ENCODE measurements around the gene NFIC. TPM values are rescaled to one million over a fixed set of nuclear protein-coding genes. Genes with fewer than 3 reads are reported as not detected.

Gene NFIC
- total and polyA plus RNA-seq, 10 of the 15 experiments (the other 5 are each of a cell fraction or from before 2014, with no cell fraction given), result 0.71 to 53.5 (median 10.2) TPM

DNA sequence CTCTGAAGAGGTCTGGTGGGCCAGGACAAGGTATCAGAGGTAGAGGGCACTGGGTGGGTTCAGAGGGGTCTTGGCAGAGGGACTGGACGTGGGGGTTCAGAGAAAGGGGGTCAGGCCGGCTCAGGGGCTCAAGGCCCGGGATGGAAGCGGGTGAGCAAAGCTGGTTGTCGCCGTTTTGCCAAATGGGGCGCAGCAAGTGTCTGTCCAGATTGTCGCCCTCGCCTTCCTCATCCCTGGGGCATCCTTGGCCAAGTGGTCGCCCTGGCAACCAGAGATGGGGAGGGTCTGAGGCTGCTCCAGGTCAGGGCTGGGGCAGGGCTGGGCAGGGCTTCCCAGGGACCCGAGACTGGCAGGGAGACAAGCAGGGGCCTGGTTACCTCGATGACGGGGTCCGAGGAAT is 127.3 kb downstream of the NFIC start (continued):
- TF ChIP-seq, protein P1, sequence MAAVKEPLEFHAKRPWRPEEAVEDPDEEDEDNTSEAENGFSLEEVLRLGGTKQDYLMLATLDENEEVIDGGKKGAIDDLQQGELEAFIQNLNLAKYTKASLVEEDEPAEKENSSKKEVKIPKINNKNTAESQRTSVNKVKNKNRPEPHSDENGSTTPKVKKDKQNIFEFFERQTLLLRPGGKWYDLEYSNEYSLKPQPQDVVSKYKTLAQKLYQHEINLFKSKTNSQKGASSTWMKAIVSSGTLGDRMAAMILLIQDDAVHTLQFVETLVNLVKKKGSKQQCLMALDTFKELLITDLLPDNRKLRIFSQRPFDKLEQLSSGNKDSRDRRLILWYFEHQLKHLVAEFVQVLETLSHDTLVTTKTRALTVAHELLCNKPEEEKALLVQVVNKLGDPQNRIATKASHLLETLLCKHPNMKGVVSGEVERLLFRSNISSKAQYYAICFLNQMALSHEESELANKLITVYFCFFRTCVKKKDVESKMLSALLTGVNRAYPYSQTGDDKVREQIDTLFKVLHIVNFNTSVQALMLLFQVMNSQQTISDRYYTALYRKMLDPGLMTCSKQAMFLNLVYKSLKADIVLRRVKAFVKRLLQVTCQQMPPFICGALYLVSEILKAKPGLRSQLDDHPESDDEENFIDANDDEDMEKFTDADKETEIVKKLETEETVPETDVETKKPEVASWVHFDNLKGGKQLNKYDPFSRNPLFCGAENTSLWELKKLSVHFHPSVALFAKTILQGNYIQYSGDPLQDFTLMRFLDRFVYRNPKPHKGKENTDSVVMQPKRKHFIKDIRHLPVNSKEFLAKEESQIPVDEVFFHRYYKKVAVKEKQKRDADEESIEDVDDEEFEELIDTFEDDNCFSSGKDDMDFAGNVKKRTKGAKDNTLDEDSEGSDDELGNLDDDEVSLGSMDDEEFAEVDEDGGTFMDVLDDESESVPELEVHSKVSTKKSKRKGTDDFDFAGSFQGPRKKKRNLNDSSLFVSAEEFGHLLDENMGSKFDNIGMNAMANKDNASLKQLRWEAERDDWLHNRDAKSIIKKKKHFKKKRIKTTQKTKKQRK (IDR thresholded peaks at IDR 0.05; ENCODE audit: low read depth, low read length), result no peak
- TF ChIP-seq, protein P2, sequence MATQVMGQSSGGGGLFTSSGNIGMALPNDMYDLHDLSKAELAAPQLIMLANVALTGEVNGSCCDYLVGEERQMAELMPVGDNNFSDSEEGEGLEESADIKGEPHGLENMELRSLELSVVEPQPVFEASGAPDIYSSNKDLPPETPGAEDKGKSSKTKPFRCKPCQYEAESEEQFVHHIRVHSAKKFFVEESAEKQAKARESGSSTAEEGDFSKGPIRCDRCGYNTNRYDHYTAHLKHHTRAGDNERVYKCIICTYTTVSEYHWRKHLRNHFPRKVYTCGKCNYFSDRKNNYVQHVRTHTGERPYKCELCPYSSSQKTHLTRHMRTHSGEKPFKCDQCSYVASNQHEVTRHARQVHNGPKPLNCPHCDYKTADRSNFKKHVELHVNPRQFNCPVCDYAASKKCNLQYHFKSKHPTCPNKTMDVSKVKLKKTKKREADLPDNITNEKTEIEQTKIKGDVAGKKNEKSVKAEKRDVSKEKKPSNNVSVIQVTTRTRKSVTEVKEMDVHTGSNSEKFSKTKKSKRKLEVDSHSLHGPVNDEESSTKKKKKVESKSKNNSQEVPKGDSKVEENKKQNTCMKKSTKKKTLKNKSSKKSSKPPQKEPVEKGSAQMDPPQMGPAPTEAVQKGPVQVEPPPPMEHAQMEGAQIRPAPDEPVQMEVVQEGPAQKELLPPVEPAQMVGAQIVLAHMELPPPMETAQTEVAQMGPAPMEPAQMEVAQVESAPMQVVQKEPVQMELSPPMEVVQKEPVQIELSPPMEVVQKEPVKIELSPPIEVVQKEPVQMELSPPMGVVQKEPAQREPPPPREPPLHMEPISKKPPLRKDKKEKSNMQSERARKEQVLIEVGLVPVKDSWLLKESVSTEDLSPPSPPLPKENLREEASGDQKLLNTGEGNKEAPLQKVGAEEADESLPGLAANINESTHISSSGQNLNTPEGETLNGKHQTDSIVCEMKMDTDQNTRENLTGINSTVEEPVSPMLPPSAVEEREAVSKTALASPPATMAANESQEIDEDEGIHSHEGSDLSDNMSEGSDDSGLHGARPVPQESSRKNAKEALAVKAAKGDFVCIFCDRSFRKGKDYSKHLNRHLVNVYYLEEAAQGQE (IDR thresholded peaks at IDR 0.05; ENCODE audit: low read depth, low read length), result no peak
- TF ChIP-seq RUNX3 (IDR thresholded peaks at IDR 0.05; ENCODE audit: low read length) (no peak), MEF2A (IDR thresholded peaks at IDR 0.05; ENCODE audit: insufficient read depth, low read depth, low read length) (no peak)
- TF ChIP-seq, protein P3, sequence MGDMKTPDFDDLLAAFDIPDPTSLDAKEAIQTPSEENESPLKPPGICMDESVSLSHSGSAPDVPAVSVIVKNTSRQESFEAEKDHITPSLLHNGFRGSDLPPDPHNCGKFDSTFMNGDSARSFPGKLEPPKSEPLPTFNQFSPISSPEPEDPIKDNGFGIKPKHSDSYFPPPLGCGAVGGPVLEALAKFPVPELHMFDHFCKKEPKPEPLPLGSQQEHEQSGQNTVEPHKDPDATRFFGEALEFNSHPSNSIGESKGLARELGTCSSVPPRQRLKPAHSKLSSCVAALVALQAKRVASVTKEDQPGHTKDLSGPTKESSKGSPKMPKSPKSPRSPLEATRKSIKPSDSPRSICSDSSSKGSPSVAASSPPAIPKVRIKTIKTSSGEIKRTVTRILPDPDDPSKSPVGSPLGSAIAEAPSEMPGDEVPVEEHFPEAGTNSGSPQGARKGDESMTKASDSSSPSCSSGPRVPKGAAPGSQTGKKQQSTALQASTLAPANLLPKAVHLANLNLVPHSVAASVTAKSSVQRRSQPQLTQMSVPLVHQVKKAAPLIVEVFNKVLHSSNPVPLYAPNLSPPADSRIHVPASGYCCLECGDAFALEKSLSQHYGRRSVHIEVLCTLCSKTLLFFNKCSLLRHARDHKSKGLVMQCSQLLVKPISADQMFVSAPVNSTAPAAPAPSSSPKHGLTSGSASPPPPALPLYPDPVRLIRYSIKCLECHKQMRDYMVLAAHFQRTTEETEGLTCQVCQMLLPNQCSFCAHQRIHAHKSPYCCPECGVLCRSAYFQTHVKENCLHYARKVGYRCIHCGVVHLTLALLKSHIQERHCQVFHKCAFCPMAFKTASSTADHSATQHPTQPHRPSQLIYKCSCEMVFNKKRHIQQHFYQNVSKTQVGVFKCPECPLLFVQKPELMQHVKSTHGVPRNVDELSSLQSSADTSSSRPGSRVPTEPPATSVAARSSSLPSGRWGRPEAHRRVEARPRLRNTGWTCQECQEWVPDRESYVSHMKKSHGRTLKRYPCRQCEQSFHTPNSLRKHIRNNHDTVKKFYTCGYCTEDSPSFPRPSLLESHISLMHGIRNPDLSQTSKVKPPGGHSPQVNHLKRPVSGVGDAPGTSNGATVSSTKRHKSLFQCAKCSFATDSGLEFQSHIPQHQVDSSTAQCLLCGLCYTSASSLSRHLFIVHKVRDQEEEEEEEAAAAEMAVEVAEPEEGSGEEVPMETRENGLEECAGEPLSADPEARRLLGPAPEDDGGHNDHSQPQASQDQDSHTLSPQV (IDR thresholded peaks at IDR 0.05), result no peak
